ENCODE results near the gene HYCC2.
"Not testable (repeated sequence)": the region's sequence is repeated elsewhere in the genome, so short reads cannot be mapped to it uniquely, and the experiment has no call there.

The HYCC2 gene

DNA sequence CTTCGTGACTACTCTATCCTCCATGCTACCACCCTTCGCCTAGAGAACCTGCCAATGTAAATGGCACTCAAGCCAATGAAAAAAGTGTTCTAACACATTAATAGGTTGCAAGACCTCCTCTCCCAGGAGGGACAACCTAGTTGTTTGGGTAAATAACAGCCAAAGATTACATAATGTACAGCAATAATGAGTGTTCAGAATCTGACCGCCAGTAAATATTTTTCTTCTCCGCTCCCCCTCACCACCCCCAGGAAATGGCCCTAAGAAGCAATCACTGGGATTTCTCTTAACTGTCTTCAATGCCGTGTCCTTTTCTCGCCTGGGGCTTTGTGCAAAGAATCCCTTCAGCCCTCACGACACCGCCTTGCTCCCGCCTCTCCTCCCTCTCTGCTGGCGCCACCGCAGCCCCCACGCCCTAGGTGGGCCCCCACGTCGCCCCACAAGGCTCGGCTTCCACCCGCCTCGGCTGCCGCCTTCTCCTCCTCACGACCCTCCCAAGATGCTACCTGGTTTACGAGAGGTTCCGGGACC is 458 bp downstream of the HYCC2 start:
- DNase-seq, result no peak

DNA sequence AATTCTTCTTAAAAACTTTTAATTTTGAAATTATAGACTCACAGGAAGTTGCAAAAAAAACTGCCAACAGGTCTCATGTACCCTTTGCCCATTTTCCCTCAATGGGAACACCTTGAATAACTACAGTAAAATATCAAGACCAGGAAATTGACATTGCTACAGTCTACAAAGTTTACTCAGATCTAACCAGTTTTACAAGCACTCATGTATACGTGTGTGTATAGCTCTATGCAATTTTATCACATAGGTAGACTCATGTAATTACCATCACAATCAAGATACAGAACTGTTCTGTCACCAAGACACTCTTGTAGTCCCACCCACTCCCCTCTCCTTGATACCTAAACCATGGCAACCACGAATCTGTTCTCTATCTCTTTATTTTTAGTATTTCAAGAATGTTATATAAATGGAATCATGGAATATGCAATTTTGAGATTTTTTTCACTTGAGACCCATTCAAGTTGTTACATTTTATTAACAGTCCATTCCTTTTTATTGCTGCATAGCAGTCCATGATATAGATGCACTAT is 6.6 kb downstream of the HYCC2 start:
- no peak for DNase-seq

DNA sequence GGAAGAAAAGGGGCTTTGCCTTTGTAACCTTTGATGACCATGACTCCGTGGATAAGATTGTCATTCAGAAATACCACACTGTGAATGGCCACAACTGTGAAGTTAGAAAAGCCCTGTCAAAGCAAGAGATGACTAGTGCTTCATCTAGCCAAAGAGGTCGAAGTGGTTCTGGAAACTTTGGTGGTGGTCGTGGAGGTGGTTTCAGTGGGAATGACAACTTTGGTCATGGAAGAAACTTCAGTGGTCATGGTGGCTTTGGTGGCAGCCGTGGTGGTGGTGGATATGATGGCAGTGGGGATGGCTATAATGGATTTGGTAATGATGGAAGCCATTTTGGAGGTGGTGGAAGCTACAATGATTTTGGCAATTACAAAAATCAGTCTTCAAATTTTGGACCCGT is 8.0 kb downstream of the HYCC2 start:
- peak; percentile 82 for DNase-seq

DNA sequence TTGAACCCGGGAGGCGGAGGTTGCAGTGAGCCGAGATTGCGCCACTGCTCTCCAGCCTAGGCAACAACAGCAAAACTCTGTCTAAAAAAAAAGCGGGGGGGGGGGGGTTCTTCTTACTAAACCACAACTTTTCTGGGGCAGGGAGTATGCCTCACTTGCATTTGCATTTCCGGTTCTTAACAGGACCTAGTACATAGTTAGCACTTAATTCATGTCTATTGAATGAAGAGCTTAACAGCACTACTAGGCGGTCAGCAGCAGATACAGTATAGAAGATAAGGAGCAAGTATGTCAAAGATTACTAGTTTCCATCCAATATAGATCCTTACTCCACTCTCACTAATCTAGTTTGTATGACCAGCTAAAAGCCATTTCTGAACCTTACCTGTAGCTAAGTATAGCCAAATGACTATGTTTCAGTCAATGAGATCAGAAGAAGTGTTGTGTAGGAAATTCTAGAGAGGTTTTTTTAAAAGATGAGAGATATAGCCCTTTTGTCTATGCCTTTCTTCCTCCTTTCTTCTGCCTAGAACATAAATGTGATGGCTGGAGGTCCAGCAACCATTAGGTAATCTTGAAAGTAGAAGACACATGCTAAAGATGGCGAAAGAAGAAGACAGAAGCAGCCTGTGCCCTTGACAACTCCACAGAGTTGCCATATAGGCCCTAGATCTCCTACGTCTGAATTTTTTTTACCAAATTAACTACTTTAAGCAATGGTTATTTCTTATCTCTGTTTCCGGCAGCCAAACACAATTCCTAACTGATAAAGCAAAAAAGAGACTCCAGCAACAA is 11.3 kb downstream of the HYCC2 start:
- no peak for DNase-seq

DNA sequence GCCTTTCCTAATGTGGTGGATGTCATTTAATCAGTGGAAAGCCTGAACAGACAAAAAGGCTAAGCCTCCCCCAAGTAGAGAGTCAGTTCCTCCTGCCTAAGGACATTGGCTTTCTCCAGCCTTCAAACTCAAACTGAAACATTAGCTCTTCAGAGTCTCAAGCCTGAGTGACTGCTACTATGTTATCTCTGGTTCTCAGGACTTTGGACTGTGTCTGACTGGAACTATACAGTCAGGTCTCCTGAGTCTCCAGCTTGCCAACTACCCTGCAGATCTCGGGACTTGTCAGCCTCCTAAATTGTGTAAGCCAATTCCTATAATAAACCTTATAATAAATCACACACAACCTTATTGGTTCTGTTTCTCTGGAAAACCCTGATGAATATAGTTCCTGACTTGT is 12.6 kb downstream of the HYCC2 start:
- no peak for DNase-seq

DNA sequence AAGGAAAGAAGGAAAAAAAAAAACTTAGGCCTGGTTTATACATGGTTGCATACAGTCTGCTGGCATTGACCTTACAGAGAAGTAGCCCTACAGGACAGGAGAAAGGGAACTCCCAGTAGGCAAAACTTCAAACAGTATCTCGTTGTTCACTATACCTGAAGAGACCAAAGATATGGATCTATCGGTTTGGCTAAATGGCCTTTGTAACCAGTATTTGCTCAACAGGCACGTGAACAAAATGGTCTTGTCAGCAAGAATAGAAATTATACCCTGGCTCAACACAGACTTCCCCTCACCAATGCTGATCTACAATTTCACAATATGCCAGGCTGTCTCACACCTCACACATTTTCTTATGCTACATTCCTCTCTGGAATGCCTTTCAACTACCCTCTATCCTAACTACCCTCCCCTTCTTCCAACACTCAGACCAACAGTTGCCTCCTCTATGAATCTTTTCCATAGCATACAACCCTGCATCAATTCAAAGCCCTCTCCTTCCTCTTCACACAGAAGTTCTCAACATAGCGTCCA is 13.7 kb downstream of the HYCC2 start:
- DNase-seq, result no peak

DNA sequence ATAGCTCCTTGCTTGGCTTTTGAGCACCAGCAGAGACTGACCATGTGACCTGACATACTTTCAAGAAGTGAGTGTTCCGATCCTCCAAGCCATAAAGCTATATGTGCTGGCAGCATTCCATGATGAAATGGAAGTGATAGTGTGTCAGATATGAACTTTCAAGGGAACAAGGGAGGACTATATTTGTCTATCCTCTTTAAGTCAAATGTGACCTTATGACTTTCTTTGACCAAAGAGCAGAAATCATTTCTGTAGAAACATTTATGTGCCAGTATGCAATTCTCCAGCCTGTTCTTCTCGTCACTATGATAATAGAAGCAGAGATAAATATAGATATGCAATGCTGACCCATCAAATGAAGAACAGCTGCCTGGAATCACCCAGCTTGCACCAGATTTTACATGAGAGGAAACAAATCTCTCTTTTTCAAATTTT is 14.4 kb downstream of the HYCC2 start:
- DNase-seq, result no peak

DNA sequence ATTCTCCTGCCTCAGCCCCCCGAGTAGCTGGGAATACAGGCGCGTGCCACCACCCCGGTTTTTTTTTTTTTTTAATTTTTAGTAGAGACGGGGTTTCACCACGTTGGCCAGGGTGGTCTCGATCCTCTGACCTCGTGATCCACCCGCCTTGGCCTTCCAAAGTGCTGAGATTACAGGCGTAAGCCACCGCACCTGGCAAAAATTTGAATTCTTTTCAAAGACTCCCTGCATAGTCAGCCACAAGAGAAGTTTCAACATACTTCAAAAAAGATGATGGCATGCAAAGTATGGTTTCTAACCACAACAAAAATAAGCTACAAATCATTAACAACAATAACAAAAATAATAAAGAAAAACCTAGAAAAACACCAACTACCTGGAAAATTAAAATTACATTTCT is 22.0 kb downstream of the HYCC2 start:
- DNase-seq, result no peak

DNA sequence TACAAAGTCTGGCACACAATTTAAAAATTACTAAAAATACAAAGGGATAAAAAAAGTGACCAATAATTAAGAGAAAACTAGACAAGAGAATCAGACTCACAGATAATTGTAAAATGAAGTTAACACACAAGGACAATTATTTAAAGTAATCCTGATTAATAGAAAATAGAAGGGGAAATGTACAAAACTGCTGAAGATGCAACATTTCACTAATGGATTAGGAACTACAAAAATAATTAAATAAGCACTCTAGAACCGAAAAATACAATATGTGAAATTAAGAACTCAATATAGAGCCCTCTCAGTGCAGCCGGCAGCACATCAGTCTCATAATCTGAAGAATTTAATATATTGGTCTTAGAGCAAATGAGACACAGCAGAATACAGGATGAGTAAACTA is 24.6 kb downstream of the HYCC2 start:
- no peak for DNase-seq

DNA sequence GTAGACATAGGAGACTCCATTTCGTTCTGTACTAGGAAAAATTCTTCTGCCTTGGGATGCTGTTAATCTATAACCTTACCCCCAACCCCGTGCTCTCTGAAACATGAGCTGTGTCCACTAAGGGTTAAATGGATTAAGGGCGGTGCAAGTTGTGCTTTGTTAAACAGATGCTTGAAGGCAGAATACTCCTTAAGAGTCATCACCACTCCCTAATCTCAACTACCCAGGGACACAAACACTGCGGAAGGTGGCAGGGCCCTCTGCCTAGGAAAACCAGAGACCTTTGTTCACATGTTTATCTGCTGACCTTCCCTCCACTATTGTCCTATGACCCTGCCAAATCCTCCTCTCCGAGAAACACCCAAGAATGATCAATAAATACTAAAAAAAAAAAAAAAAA is 28.4 kb downstream of the HYCC2 start:
- not testable (repeated sequence) for DNase-seq

DNA sequence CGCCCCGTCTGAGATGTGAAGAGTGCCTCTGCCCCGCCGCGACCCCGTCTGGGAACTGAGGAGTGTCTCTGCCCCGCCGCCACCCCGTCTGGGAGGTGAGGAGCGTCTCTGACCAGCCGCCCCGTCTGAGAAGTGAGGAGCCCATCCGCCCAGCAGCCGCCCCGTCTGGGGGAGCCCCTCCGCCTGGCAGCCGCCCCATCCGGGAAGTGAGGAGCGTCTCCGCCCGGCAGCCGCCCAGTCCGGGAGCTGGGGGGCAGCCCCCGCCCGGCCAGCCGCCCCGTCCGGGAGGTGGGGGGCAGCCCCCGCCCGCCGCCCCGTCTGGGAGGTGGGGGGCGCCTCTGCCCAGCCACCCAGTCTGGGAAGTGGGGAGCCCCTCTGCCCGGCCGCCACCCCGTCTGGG is 29.0 kb downstream of the HYCC2 start:
- DNase-seq, result not testable (repeated sequence)

DNA sequence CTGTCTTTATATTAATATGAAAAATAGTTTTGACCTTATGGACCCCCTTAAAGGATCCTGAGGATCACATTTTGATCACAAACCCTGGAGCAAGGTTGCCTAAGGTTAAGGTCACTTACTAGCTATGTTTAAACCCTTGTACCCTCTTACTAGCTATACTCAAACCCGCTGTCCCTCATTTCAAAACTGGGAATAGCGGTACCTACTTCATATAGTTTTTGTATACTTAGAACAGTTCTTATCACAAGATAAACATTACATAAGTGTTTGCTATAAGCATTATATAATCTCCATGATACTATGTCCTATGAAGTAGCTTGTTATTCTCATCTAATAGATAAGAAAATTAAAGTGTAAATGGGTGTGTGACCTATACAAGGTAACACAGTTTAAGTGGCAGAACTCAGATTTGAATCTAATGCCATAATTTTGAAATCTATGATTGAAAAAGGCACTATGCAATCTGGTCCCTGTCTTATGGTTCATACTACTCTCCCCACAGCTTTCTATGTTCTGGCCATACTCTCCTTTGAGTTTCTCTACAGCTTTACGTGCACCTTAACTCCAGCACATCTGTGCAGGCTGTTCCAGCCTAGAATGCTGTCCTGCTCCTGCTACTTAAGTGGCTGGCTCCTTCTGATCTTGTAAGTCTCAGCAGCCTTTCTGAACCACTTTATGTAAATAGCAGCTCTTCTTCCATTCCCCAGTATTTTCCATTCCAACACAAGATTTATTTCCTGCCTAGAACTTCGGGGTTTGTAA is 30.4 kb downstream of the HYCC2 start:
- no peak for DNase-seq

DNA sequence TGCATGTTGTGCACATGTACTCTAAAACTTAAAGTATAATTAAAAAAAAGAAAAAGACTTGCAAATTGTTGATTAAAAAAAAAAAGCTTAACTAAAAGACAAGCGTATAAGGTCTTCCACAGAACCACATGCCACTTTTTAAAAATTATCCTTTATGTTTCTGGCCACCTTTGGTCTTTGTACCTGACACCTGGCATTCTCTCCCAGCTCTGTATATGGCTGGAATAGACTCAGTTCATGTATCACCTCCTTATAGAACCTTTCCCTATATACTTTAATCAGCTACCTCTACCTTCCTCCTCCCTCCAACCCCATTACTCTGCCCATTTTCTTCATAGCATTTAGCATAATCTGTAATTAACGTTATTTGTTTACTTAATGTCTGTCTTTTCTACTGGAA is 32.6 kb downstream of the HYCC2 start:
- no peak for DNase-seq

DNA sequence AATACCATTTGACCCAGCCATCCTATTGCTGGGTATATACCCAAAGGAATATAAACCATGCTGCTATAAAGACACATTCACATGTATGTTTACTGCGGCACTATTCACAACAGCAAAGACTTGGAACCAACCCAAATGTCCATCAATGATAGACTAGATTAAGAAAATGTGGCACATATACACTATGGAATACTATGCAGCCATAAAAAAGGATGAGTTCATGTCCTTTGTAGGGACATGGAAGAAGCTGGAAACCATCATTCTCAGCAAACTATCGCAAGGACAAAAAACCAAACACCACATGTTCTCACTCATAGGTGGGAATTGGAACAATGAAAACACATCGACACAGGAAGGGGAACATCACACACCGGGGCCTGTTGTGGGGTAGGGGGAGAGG is 33.1 kb downstream of the HYCC2 start:
- DNase-seq, result not testable (repeated sequence)

DNA sequence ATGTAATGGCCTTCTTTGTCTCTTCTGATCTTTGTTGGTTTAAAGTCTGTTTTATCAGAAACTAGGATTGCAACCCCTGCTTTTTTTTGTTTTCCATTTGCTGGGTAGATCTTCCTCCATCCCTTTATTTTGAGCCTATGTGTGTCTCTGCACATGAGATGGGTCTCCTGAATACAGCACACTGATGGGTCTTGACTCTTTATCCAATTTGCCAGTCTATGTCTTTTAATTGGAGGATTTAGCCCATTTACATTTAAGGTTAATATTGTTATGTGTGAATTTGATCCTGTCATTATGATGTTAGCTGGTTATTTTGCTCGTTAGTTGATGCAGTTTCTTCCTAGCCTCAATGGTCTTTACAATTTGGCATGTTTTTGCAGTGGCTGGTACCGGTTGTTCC is 37.1 kb downstream of the HYCC2 start:
- DNase-seq, result not testable (repeated sequence)

DNA sequence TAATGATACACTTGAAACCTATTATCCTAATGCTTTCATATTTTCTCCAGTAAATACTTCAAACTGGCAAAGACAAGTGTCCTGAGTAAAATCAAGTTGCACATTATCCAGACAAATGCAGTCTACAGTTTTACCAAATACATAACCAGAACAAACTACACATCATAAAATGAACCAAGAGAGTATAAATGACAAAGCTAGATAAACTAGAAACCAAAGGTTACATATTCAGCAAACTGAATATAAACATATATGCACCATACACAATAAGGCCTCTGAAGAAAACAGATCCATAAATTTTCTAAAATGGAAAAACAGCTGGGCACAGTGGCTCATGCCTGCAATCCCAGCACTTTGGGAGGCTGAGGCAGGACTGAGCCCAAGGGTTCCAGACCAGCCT is 47.0 kb downstream of the HYCC2 start:
- DNase-seq, result no peak

DNA sequence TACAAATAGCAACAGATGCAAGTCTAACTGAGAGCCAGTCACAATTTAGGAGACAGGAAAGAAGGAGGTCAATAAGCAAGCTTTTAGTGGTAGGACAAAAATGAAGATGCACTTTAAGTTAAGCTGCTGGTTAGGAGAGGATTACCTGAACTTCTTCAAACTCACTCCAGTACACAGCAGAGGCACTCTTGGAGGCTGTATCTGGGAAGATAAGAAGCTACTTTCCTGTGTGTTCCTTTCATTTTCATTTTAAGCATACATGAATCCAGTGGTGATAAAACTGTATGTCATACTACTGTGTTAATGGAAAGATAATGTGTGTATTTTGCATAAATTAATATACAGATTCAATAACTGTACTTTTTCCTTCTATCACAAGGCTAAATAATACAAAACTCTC is 49.6 kb downstream of the HYCC2 start:
- DNase-seq, result no peak

All from stimulated activated CD8-positive, alpha-beta memory T cell treated with anti-CD3 and anti-CD28 coated beads, Interleukin-4, amount 100 ng/mL, for 48 hours (primary cell).